Liver (tissue), 9 donors: ENCODE data around the gene RBM15B. TPM values are rescaled to one million over a fixed set of nuclear protein-coding genes. Genes with fewer than 3 reads are reported as not detected.

ENCODE experiments used
- DNase-seq: peaks from one replicate; pipeline ENCODE4 v3.0.0-alpha.2; 2017; ENCODE audit warnings: low spot score
- H3K27ac ChIP-seq, 2 donors: one replicate each; pipeline ENCODE4 v1.7.0; 2013; ENCODE audit warnings: inconsistent platforms in 2 of 2, low read length in 2 of 2, control low read depth in 1 of 2, low read depth in 1 of 2, mild to moderate bottlenecking in 1 of 2
- H3K27me3 ChIP-seq, 4 donors: one replicate each; pipeline versions ENCODE4 v1.6.1 to v1.7.0; 2013; ENCODE audit warnings: low read length in 3 of 4, inconsistent platforms in 1 of 4, mild to moderate bottlenecking in 1 of 4, moderate library complexity in 1 of 4; ENCODE audit not compliant: control insufficient read depth in 4 of 4, insufficient read depth in 4 of 4
- H3K36me3 ChIP-seq, 4 donors: one replicate each; pipeline versions ENCODE4 v1.6.1 to v1.7.0; 2013; ENCODE audit warnings: low read length in 3 of 4, mild to moderate bottlenecking in 3 of 4, low read depth in 1 of 4, moderate library complexity in 1 of 4; ENCODE audit not compliant: control insufficient read depth in 4 of 4, insufficient read depth in 3 of 4
- H3K4me1 ChIP-seq, 4 donors: one replicate each; pipeline versions ENCODE4 v1.6.1 to v1.7.0; 2013; ENCODE audit warnings: low read length in 3 of 4, mild to moderate bottlenecking in 3 of 4, moderate library complexity in 1 of 4; ENCODE audit not compliant: control insufficient read depth in 4 of 4, insufficient read depth in 4 of 4
- H3K4me3 ChIP-seq, 3 donors: one replicate each; pipeline versions ENCODE4 v1.6.1 to v1.7.0; 2013; ENCODE audit warnings: low read length in 3 of 3, control low read depth in 1 of 3, low read depth in 1 of 3, mild to moderate bottlenecking in 1 of 3
- H3K9ac ChIP-seq, 2 donors: one replicate each; pipeline ENCODE4 v1.7.0; 2013; ENCODE audit warnings: low read length in 2 of 2, mild to moderate bottlenecking in 2 of 2, moderate library complexity in 2 of 2, control low read depth in 1 of 2, low read depth in 1 of 2
- H3K9me3 ChIP-seq, 4 donors: one replicate each; pipeline versions ENCODE4 v1.6.1 to v1.7.0; 2013; ENCODE audit warnings: low read length in 3 of 4; ENCODE audit not compliant: control insufficient read depth in 4 of 4
- ATF3 ChIP-seq: IDR thresholded peaks from 2 replicates; pipeline ENCODE4 v1.6.1; 2016; ENCODE audit warnings: antibody characterized with exemption
- EGR1 ChIP-seq, 2 donors: IDR thresholded peaks; 2 replicates each; pipeline ENCODE4 v1.6.1; 2016 to 2018; ENCODE audit warnings: antibody characterized with exemption in 2 of 2, low read depth in 2 of 2
- FOXA1 ChIP-seq: IDR thresholded peaks from 2 replicates; pipeline ENCODE4 v1.6.1; 2016; ENCODE audit warnings: antibody characterized with exemption
- FOXA2 ChIP-seq: IDR thresholded peaks from 2 replicates; pipeline ENCODE4 v1.6.1; 2016; ENCODE audit warnings: antibody characterized with exemption
- GABPA ChIP-seq, 2 donors: IDR thresholded peaks in 1 of 2; conservative IDR thresholded peaks in 1 of 2; 2 replicates each; pipeline ENCODE4 v1.6.1; 2016; ENCODE audit warnings: antibody characterized with exemption in 2 of 2, mild to moderate bottlenecking in 1 of 2, moderate library complexity in 1 of 2
- HNF4A ChIP-seq, 2 donors: conservative IDR thresholded peaks; 2 replicates each; pipeline ENCODE4 v1.6.1; 2016; ENCODE audit warnings: antibody characterized with exemption in 2 of 2, mild to moderate bottlenecking in 2 of 2
- HNF4G ChIP-seq: IDR thresholded peaks from 2 replicates; pipeline ENCODE4 v1.6.1; 2016; ENCODE audit warnings: antibody characterized with exemption
- JUND ChIP-seq, 2 donors: IDR thresholded peaks; 2 replicates each; pipeline ENCODE4 v1.6.1; 2016; ENCODE audit warnings: antibody characterized with exemption in 2 of 2
- MAX ChIP-seq: IDR thresholded peaks from 2 replicates; pipeline ENCODE4 v1.6.1; 2016; ENCODE audit warnings: antibody characterized with exemption
- NR2F2 ChIP-seq: IDR thresholded peaks from 2 replicates; pipeline ENCODE4 v1.6.1; 2016; ENCODE audit warnings: antibody characterized with exemption
- RAD21 ChIP-seq, 2 donors: IDR thresholded peaks; 2 replicates each; pipeline ENCODE4 v1.6.1; 2016; ENCODE audit warnings: antibody characterized with exemption in 2 of 2, mild to moderate bottlenecking in 2 of 2
- RXRA ChIP-seq, 2 donors: IDR thresholded peaks; 2 replicates each; pipeline ENCODE4 v1.6.1; 2017 to 2018; ENCODE audit warnings: antibody characterized with exemption in 2 of 2, mild to moderate bottlenecking in 1 of 2
- SP1 ChIP-seq: IDR thresholded peaks from 2 replicates; pipeline ENCODE4 v1.6.1; 2018; ENCODE audit warnings: antibody characterized with exemption, mild to moderate bottlenecking
- TAF1 ChIP-seq: conservative IDR thresholded peaks from 2 replicates; pipeline ENCODE4 v1.6.1; 2016; ENCODE audit warnings: antibody characterized with exemption, mild to moderate bottlenecking
- YY1 ChIP-seq: IDR thresholded peaks from 2 replicates; pipeline ENCODE4 v1.6.1; 2016; ENCODE audit warnings: antibody characterized with exemption, mild to moderate bottlenecking
- ZBTB33 ChIP-seq: IDR thresholded peaks from 2 replicates; pipeline ENCODE4 v1.6.1; 2016; ENCODE audit warnings: antibody characterized with exemption
- whole genome bisulfite sequencing: extraction: QIAGEN DNeasy Blood & Tissue Kit; methylation state at CpG from one replicate; pipeline ENCODE4 v1.1.7; 2013; 5-methylcytosine and 5-hydroxymethylcytosine counted together
- polyA plus RNA-seq, 2 donors: library from polyadenylated mRNA; stranded (reverse) in 1 of 2; unstranded in 1 of 2; fragments of 200-250 nt in 1 of 2; fragments of >200 nt in 1 of 2; fragmentation: Nextera tagmentation in 1 of 2; extraction: Ambion mirVana in 1 of 2; gene quantifications; one replicate each; pipeline versions ENCODE4 v1.2.1 to v1.2.3, GENCODE V29; 2013 to 2015
- total RNA-seq, 2 donors: library from RNA; depleted of rRNA; stranded (reverse); fragments of >200 nt; gene quantifications; one replicate each; pipeline ENCODE4 v1.2.3, GENCODE V29; 2014
- TF ChIP-seq, protein P1 (sequence below): IDR thresholded peaks from 2 replicates; pipeline ENCODE4 v1.6.1; 2016; ENCODE audit warnings: antibody characterized with exemption, mild to moderate bottlenecking
- TF ChIP-seq, protein P2 (sequence below): fragments of 150-350 bp; IDR thresholded peaks from 2 replicates; pipeline ENCODE4 v1.5.1; 2017; ENCODE audit warnings: improper control_type of control experiment, low read depth, low read length; ENCODE audit not compliant: missing input control
- donor health status: healthy.
- donor health status: healthy.
- donor health status: healthy.
- donor health status: healthy.
- donor health status: healthy.

RBM15B gene
- total and polyA plus RNA-seq, 4 donors, result 2.3 to 14.8 (median 10.0) TPM

DNA sequence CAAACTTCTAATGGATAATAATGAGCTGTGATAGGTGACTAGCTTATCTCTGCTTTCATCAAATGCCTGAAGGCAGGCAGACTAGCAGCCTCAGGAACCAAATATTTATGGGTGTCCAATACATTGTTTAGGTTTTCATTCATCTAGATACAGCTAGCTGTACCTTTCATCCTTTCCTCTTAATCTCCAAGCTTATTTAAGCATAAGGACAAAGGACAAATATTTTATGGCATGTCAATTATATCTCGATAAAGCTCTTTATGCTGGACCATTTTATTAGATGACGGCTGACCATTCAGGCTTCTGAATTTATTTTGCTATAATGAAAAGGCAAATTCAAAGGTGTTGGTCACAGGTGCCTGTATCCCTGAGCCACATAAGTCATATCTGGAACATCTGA, 16.9 kb downstream of the RBM15B start:
- Histone ChIP-seq H3K4me1 (no peaks in the 10 kb centered on the region), H3K9ac (no peak overlapping the region), H3K4me3 (no peak overlapping the region), H3K27ac (no peak overlapping the region), H3K9me3 (no peaks in the 10 kb centered on the region), H3K36me3 (peaks cover 3 to 45% (median 34%) of the 10 kb centered on the region in 4 donors), H3K27me3 (no peaks in the 10 kb centered on the region)
- TF ChIP-seq RXRA (IDR thresholded peaks at IDR 0.05), result no peak
- no peak for TF ChIP-seq EGR1 (IDR thresholded peaks at IDR 0.05; ENCODE audit: low read depth in 2 of 2)
- no peak for TF ChIP-seq NR2F2
- no peak for TF ChIP-seq TAF1
- no peak for TF ChIP-seq MAX
- no peak for TF ChIP-seq ZBTB33
- no peak for TF ChIP-seq GABPA (IDR thresholded peaks at IDR 0.05 in 1 of 2, conservative IDR thresholded peaks at IDR 0.05 in 1 of 2)
- TF ChIP-seq FOXA2, result no peak
- TF ChIP-seq, protein P1, sequence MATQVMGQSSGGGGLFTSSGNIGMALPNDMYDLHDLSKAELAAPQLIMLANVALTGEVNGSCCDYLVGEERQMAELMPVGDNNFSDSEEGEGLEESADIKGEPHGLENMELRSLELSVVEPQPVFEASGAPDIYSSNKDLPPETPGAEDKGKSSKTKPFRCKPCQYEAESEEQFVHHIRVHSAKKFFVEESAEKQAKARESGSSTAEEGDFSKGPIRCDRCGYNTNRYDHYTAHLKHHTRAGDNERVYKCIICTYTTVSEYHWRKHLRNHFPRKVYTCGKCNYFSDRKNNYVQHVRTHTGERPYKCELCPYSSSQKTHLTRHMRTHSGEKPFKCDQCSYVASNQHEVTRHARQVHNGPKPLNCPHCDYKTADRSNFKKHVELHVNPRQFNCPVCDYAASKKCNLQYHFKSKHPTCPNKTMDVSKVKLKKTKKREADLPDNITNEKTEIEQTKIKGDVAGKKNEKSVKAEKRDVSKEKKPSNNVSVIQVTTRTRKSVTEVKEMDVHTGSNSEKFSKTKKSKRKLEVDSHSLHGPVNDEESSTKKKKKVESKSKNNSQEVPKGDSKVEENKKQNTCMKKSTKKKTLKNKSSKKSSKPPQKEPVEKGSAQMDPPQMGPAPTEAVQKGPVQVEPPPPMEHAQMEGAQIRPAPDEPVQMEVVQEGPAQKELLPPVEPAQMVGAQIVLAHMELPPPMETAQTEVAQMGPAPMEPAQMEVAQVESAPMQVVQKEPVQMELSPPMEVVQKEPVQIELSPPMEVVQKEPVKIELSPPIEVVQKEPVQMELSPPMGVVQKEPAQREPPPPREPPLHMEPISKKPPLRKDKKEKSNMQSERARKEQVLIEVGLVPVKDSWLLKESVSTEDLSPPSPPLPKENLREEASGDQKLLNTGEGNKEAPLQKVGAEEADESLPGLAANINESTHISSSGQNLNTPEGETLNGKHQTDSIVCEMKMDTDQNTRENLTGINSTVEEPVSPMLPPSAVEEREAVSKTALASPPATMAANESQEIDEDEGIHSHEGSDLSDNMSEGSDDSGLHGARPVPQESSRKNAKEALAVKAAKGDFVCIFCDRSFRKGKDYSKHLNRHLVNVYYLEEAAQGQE, result no peak
- no peak for TF ChIP-seq JUND (IDR thresholded peaks at IDR 0.05)
- no peak for TF ChIP-seq HNF4G
- no peak for TF ChIP-seq SP1
- no peak for TF ChIP-seq YY1
- no peak for TF ChIP-seq HNF4A (conservative IDR thresholded peaks at IDR 0.05)
- TF ChIP-seq RAD21 (IDR thresholded peaks at IDR 0.05), result no peak
- TF ChIP-seq, protein P2, sequence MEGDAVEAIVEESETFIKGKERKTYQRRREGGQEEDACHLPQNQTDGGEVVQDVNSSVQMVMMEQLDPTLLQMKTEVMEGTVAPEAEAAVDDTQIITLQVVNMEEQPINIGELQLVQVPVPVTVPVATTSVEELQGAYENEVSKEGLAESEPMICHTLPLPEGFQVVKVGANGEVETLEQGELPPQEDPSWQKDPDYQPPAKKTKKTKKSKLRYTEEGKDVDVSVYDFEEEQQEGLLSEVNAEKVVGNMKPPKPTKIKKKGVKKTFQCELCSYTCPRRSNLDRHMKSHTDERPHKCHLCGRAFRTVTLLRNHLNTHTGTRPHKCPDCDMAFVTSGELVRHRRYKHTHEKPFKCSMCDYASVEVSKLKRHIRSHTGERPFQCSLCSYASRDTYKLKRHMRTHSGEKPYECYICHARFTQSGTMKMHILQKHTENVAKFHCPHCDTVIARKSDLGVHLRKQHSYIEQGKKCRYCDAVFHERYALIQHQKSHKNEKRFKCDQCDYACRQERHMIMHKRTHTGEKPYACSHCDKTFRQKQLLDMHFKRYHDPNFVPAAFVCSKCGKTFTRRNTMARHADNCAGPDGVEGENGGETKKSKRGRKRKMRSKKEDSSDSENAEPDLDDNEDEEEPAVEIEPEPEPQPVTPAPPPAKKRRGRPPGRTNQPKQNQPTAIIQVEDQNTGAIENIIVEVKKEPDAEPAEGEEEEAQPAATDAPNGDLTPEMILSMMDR, result no peak
- TF ChIP-seq FOXA1, result no peak
- no peak for TF ChIP-seq ATF3
- no peak for DNase-seq
- 93% methylated on average over 2 of the region's 2 CpGs for WGBS
